DND-41 (cell line): ENCODE results near the gene F7.

Source experiments
- EZH2 ChIP-seq: IDR thresholded peaks from 3 replicates; pipeline ENCODE4 v1.6.1; 2012; ENCODE audit warnings: borderline replicate concordance, low read depth, mild to moderate bottlenecking, moderate library complexity, low read length, inconsistent platforms; ENCODE audit not compliant: severe bottlenecking
- TF ChIP-seq, protein P1 (sequence below): IDR thresholded peaks from 2 replicates; pipeline ENCODE4 v1.5.1; 2012; ENCODE audit warnings: borderline replicate concordance, low read length, moderate library complexity, mild to moderate bottlenecking; ENCODE audit not compliant: poor library complexity, severe bottlenecking; ENCODE audit errors: extremely low read depth

DNA sequence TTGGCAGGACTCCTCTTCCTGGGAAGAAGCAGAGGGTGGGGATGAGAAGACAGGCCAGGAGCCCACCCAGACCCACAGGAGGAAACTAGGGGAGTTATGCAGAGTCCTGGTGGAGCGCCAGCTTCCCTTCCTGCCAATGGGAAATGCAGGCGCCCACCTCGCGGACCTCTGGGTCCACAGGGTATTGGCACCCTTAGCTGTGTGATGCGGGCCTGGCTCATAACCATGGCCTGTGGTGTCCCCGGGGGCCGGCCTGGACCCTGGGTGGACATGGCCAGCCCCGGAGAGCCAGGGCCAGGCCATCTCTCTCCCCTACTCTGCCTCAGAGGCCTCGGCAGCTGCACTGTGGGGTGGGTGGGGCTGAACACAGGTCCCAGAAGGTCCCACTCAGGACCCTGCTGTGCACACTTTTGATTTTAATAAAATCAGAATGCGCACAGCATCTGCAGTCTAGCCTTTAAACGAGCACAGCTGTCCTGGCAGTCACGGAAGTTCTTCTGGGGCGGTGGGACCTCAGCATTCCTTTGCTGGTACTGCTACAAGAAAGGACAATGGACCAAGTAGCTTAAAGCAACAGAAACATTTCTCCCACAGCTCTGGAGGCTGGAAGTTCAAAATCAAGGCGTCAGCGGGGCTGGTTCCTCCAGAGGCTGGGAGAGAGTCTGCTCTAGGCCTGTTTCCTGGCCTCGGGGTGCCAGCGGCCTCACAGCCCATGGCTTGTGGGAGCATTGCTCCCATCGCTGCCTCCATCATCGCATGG is 18.8 kb downstream of the F7 start:
- TF ChIP-seq, protein P1, sequence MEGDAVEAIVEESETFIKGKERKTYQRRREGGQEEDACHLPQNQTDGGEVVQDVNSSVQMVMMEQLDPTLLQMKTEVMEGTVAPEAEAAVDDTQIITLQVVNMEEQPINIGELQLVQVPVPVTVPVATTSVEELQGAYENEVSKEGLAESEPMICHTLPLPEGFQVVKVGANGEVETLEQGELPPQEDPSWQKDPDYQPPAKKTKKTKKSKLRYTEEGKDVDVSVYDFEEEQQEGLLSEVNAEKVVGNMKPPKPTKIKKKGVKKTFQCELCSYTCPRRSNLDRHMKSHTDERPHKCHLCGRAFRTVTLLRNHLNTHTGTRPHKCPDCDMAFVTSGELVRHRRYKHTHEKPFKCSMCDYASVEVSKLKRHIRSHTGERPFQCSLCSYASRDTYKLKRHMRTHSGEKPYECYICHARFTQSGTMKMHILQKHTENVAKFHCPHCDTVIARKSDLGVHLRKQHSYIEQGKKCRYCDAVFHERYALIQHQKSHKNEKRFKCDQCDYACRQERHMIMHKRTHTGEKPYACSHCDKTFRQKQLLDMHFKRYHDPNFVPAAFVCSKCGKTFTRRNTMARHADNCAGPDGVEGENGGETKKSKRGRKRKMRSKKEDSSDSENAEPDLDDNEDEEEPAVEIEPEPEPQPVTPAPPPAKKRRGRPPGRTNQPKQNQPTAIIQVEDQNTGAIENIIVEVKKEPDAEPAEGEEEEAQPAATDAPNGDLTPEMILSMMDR: no peak
- TF ChIP-seq EZH2: no peak
